ENCODE results near the gene ARHGDIG. TPM values are rescaled to one million over a fixed set of nuclear protein-coding genes. Genes with fewer than 3 reads are reported as not detected.
A peak's percentile ranks its signal among the peaks of the same experiment; 100 is the strongest.

ARHGDIG gene
- total RNA-seq, 1 experiment from 2014 or later: 5.9 TPM

DNA sequence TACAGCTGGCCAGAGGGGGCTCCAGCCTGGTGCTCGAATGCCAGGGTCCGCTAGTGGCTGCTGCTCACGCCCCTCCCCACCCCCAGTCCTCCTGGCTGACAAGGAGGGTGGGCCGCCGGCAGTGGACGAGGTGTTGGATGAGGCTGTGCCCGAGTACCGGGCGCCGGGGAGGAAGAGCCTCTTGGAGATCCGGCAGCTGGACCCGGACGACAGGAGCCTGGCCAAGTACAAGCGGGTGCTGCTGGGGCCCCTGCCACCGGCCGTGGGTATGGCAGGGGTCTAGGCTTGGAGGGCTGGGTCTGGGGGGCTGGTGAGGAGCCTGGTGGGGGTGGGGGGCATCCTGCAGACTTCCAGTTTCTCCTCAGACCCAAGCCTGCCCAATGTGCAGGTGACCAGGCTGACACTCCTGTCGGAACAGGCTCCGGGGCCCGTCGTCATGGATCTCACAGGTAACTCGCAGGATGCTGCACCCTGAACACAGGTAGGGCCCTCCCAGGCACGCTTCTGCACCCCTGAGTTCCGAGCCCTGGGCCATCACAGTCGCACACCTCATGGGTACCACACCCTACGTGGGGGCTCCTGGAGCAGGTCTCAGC, 1.4 kb downstream of the ARHGDIG start:
- TF ChIP-seq, protein P1, sequence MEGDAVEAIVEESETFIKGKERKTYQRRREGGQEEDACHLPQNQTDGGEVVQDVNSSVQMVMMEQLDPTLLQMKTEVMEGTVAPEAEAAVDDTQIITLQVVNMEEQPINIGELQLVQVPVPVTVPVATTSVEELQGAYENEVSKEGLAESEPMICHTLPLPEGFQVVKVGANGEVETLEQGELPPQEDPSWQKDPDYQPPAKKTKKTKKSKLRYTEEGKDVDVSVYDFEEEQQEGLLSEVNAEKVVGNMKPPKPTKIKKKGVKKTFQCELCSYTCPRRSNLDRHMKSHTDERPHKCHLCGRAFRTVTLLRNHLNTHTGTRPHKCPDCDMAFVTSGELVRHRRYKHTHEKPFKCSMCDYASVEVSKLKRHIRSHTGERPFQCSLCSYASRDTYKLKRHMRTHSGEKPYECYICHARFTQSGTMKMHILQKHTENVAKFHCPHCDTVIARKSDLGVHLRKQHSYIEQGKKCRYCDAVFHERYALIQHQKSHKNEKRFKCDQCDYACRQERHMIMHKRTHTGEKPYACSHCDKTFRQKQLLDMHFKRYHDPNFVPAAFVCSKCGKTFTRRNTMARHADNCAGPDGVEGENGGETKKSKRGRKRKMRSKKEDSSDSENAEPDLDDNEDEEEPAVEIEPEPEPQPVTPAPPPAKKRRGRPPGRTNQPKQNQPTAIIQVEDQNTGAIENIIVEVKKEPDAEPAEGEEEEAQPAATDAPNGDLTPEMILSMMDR (conservative IDR thresholded peaks at IDR 0.05): no peak
- H3K27ac ChIP-seq (ENCODE audit: insufficient read length, low read depth, low read length): no peak overlapping the region
- H3K4me2 ChIP-seq (ENCODE audit: insufficient read depth, insufficient read length, low read length): no peak overlapping the region
- peak overlapping the region in 1 of 2 experiments; percentile 7; a peak in 2 of 5 replicates for H3K4me3 Mint-ChIP-seq
- H2BK5ac ChIP-seq (ENCODE audit: insufficient read length, low read length): no peak overlapping the region
- no peak overlapping the region for H3K14ac ChIP-seq (ENCODE audit: insufficient read depth, low read length)
- no peak overlapping the region for H2BK20ac ChIP-seq (ENCODE audit: low read depth, low read length, poor library complexity, severe bottlenecking)
- H2AK5ac ChIP-seq (ENCODE audit: insufficient read length, low read length): no peak overlapping the region
- no peaks in the 10 kb centered on the region for H3K9me3 ChIP-seq (ENCODE audit: control insufficient read depth, low read depth, low read length)
- no peak for DNase-seq
- no peaks in the 10 kb centered on the region; the same call in 1 of the 2 replicates for H3K27me3 ChIP-seq (ENCODE audit: insufficient read depth, low read length)
- H3K79me1 ChIP-seq (ENCODE audit: insufficient read depth, low read depth, low read length, poor library complexity, severe bottlenecking): no peaks in the 10 kb centered on the region
- H4K8ac ChIP-seq (replicated peaks; ENCODE audit: insufficient read length, low read depth, low read length): no peak overlapping the region
- peaks cover 43% of the 10 kb centered on the region for H3K27me3 Mint-ChIP-seq (ENCODE audit: low read depth)
- no peak overlapping the region for H3K9ac ChIP-seq (ENCODE audit: extremely low read depth, insufficient read length, low read length)
- no peak overlapping the region for H3T11ph ChIP-seq (ENCODE audit: low read length)
- H3K4ac ChIP-seq (ENCODE audit: low read depth, low read length): no peak overlapping the region
- no peak overlapping the region for H2AFZ ChIP-seq (ENCODE audit: low read length)
- no peak overlapping the region for H3K27ac Mint-ChIP-seq
- H4K20me1 ChIP-seq (ENCODE audit: control insufficient read depth, insufficient read depth, insufficient read length): no peaks in the 10 kb centered on the region
- H4K5ac ChIP-seq (ENCODE audit: insufficient read length, low read depth, low read length): no peak overlapping the region
- no peaks in the 10 kb centered on the region for H3K4me1 Mint-ChIP-seq
- no peak overlapping the region for H2BK12ac ChIP-seq (ENCODE audit: insufficient read length, low read depth, low read length)
- H3K56ac ChIP-seq (ENCODE audit: insufficient read length, low read depth, low read length): no peak overlapping the region
- H3K79me2 ChIP-seq (ENCODE audit: insufficient read depth, low read length): no peaks in the 10 kb centered on the region
- no peak overlapping the region for H3K23ac ChIP-seq (ENCODE audit: insufficient read length, low read depth, low read length)
- no peak overlapping the region for H2BK15ac ChIP-seq (ENCODE audit: low read depth, low read length)
- H3K9me3 Mint-ChIP-seq: peaks cover 5 to 11% of the 10 kb centered on the region in 2 experiments
- no CpG with 5 or more reads among the region's 25 CpGs for WGBS (ENCODE audit: extremely low coverage, insufficient read length, low lambda C conversion rate)
- H3K36me3 Mint-ChIP-seq (ENCODE audit: insufficient read depth in 1 of 3, low read depth in 3 of 3): peaks cover 6 to 7% (median 6%) of the 10 kb centered on the region in 3 experiments
- peaks cover 3% of the 10 kb centered on the region for H3K23me2 ChIP-seq (ENCODE audit: insufficient read length, low read depth, low read length, poor library complexity, severe bottlenecking)
- H4K91ac ChIP-seq (ENCODE audit: insufficient read length, low read depth, low read length): no peak overlapping the region
- H3K4me1 ChIP-seq (ENCODE audit: insufficient read depth, low read length): no peaks in the 10 kb centered on the region
- H2BK120ac ChIP-seq (ENCODE audit: low read depth, low read length, poor library complexity, severe bottlenecking): no peak overlapping the region
- H3K18ac ChIP-seq (ENCODE audit: insufficient read length, low read depth, low read length): no peak overlapping the region

Measured in H9 (cell line).